ENCODE results near the gene IL1R1. TPM values are rescaled to one million over a fixed set of nuclear protein-coding genes. Genes with fewer than 3 reads are reported as not detected.

IL1R1 gene, protein sequence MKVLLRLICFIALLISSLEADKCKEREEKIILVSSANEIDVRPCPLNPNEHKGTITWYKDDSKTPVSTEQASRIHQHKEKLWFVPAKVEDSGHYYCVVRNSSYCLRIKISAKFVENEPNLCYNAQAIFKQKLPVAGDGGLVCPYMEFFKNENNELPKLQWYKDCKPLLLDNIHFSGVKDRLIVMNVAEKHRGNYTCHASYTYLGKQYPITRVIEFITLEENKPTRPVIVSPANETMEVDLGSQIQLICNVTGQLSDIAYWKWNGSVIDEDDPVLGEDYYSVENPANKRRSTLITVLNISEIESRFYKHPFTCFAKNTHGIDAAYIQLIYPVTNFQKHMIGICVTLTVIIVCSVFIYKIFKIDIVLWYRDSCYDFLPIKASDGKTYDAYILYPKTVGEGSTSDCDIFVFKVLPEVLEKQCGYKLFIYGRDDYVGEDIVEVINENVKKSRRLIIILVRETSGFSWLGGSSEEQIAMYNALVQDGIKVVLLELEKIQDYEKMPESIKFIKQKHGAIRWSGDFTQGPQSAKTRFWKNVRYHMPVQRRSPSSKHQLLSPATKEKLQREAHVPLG
- total RNA-seq, result 59.3 and 108 TPM in 2 replicates

DNA sequence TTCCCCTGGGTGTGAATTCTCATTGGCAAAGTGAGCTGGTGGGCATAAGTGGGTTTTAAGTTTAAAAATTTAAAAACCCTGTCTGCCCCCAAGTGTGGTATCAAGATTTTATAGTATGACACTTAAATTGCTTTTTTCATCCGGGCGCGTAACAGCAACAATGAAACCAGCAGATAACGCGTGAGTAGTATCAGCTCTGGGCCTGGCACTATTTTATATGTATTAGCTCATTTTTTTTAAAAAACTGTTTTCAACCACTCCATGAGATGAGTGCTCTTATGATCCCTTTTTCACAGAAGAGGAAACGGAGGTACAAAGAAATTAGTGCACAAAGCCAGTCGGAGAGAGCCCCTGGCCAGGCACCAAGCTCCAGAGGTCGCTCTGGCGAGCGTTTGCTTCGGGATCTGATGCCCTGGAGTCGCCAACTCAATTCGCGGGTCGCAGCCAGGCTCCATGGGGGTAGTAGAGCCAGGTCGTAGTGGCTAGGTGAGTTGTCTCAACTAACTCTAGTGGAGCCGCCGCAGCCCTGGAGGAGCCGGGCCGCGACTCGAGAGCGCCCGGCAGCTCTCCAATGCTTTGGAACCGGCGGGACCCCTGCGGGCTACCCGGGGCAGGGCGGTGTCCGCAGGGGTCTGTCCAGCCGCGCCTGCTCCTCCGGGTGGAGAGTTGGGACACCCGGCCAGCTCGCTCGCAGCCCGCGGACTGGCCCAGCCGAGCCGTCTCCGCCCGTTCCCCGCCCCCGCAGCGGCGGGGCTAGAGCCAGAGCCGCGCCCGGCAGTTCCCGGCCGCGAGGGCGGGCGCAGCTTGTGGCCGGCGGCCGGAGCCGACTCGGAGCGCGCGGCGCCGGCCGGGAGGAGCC is at the start of gene IL1R1:
Gene IL1R1 (plus strand): TSS at position 777 of the 859 bp plus-strand sequence. CDS start 14,979 bp downstream, outside the sequence.

GRCh38 chr2:102186791-102187495 is 44.4 kb downstream of the IL1R1 start, which contains the start of gene IL1RL2:
TSS of gene IL1RL2 (plus strand) at chr2:102187023. CDS start at chr2:102187868, 845 bp downstream.

Other genes with a start within 250 kb of the IL1R1 start
- gene IL1R2, start 150.8 kb upstream of the IL1R1 start, total RNA-seq, result 0.09 and 0.79 TPM in 2 replicates
- 1.9 and 2.2 TPM in 2 replicates for gene IL1RL2, start 44.3 kb downstream of the IL1R1 start, total RNA-seq
- 0.17 and 0.32 TPM in 2 replicates for gene IL1RL1, start 168.8 kb downstream of the IL1R1 start, total RNA-seq
- gene IL18R1, start 213.1 kb downstream of the IL1R1 start, total RNA-seq, result 1.0 and 1.3 TPM in 2 replicates